DMS 273 (cell line): ENCODE results near the gene PHKA2.
A peak's percentile ranks its signal among the peaks of the same experiment; 100 is the strongest.
"Not testable (repeated sequence)": the region's sequence is repeated elsewhere in the genome, so short reads cannot be mapped to it uniquely, and the experiment has no call there.

Source experiments
- DNase-seq: peaks from one replicate; lab custom pipeline; 2025; ENCODE audit not compliant: unreplicated experiment; lab: John Stamatoyannopoulos, UW

The PHKA2 gene

DNA sequence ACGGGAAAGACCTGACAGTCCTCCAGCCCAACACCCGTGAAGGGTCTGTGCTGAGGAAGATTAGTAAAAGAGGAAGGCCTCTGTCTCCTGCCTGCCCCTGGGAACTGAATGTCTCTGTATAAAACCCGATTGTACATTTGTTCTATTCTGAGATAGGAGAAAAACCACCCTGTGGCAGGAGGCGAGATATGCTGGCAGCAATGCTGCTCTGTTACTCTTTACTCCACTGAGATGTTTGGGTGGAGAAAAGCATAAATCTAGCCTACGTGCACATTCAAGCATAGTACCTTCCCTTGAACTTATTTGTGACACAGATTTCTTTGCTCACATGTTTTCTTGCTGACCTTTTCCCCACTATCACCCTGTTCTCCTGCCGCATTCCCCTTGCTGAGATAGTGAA lies 3.7 kb downstream of the PHKA2 start:
- not testable (repeated sequence) for DNase-seq

DNA sequence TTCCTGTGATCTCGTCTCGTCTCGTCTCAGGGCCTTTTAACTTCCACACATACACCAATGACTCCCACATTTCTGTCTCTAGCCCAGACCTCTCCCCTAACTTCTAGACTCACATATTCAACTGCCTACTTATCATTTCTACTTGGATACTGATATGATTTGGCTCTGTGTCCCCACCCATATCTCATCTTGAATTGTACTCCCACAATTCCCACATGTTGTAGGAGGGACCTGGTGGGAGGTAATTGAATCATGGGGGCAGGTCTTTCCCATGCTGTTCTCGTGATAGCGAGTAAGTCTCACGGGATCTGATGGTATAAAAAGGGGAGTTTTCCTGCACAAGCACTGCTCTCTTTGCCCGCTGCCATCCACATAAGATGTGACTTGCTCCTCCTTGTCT lies 8.9 kb downstream of the PHKA2 start:
- no peak for DNase-seq

DNA sequence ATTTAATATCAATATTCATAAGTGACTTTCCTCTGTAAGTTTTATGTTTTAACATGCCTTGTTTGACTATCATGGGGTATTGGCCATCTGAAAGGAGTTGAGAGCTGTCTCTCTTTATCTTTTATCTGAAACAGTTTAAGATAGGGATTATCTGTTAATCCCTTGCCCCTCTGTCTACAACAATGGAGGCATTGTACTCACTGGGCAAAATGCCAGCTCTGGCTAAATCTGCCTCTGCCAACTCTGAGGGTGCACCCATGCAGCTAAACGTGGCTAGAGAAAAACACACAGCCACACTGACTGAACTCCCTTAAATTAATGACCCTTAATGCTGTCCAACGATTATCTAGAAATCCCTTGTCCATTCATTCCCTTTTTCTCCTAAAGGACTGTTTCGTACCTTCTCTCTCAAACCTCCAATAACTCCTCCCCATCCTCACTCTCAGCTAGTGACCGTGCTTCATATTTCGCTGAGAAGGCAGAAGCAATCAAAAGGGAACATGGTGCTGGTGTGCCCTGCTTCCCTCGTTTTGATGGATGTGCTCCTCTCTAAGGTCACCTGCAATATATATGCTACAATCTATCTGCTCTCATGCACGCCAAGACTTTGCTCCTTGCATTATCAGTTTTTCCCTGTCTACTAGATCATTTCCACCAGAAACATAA lies 10.3 kb downstream of the PHKA2 start:
- DNase-seq, result peak; percentile 13

DNA sequence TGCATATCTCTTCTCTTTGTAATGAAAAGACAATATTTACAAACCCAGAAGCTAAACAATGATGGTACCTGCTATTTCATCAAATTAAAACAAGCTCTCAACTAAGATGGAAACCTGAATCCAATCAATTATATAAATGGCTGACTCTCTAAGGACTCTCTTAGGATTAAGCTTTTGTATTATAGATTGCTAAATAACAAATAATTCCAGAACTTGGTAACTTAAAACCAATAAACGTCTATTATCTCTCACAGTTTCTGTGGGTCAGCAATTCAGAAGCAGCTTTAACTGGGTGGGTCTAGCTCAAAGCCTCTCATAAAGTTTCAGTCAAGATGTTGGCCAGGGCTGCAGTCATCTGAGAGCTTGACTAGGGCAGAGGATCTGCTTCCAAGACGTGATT lies 12.4 kb downstream of the PHKA2 start:
- DNase-seq, result no peak

- no peak for DNase-seq
Measured at GRCh38 chrX:18970465-18970864, 13.4 kb downstream of the PHKA2 start.

GRCh38 chrX:18966624-18967023 lies 17.3 kb downstream of the PHKA2 start:
- DNase-seq, result no peak

- DNase-seq, result no peak
Measured at GRCh38 chrX:18964901-18965300, 19.0 kb downstream of the PHKA2 start.

DNA sequence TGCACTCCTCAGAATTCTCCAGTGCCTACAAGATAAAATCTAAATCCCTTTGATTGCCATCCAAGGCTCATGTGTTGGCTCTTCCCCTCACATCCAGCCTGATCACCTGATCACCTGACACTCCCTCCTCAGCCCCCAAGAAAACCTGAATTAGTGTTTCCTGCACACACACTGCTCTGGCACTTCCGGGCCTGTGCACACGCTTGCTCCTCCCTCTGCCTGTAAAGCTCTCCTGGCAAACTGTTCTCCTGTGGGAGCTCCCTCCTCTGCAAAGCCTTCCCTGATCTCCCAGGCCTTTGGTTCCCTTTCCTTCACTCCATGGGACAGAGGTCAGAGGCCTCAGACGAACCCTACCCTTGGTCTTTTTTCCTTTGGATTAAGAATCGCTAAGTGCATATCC lies 19.9 kb downstream of the PHKA2 start:
- no peak for DNase-seq

DNA sequence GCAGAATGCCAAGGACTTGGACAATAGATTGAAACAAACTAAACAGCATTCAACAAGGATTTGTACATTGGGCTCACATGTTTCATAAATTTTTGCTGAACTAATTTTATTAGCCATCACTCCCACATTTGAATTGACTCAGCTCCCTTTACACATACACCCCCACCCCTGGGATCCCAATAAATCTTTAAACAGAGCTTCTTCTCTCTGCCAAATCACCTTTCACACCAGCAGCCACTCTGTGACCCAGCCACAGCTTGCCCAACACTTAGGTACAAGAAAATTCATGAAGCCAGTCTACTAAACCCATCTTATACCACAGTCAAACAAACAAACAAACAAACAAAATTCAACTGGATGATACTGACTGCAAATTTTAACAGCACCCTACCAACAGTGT lies 21.6 kb downstream of the PHKA2 start:
- no peak for DNase-seq

DNA sequence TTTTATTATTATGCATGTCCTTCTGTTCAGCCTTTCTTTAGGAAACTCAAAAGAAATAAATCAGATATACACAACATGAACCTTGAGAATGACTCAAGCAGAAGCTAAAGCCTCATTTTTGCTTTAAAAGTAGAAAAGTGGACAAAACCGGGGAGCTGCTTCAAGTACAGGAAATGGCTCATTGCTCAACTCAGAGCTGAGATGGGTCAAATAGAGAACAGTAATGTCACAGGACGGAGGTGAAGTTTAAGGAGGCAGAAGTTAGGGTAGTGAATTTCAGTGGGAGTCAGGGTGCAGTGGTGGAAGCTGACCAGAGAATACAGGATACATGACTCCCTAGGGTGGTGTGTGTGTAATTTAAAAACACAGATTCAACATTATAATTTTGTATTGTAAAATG lies 22.2 kb downstream of the PHKA2 start:
- DNase-seq, result no peak

DNA sequence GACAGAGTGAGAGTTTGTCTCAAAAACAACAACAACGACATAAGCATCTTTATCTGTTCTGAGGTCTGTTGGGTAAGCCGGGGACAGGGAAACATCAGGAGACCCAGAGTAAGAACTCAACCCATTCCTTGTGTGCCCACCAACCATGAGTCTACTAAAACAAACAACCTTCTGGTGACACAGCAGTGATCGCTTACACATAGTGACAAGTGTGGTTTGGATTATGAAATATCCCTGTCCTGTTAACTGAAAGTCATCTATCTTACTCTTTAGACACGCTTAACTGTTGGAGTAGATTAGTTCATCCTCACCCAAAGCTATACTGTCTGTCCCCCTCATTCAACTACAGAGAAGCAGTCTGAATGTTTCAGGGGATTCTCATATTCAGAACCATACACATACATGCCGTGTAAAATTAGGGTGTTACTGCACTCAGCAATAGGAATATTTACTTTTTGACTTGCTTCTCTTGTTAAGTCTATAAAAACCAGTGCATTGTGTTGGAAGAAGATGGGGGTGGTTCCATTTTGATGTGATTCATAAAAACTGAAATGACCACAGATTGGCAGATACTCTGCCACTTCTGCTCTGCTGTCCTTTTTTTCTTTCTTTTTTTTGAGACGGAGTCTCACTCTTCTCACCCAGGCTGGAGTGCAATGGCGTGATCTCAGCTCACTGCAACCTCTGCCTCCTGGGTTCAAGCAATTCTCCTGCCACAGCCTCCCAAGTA lies 27.4 kb downstream of the PHKA2 start:
- DNase-seq, result no peak

GRCh38 chrX:18955676-18956075 lies 28.2 kb downstream of the PHKA2 start:
- DNase-seq, result no peak

DNA sequence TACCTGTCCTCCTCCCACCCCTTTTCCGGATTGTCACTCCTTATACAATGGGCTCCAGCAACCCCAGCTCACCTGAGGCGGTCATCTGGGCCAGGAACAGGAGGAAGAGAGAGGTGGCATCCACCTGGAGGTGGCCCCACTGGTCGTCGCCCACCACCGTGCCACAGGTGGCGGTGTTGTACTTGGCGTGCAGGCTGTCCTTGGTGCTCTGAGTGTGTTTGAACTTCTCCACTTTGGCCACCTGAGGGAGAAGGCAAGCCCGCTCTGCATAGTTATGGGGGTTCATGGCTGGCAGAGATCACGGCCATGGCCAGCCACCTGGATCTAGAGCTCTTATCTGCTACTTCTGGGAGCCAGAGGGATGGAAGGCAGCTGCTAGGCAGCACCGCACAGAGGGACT lies 32.9 kb downstream of the PHKA2 start:
- DNase-seq, result no peak

GRCh38 chrX:18949944-18950301 lies 34.0 kb downstream of the PHKA2 start:
- no peak for DNase-seq

DNA sequence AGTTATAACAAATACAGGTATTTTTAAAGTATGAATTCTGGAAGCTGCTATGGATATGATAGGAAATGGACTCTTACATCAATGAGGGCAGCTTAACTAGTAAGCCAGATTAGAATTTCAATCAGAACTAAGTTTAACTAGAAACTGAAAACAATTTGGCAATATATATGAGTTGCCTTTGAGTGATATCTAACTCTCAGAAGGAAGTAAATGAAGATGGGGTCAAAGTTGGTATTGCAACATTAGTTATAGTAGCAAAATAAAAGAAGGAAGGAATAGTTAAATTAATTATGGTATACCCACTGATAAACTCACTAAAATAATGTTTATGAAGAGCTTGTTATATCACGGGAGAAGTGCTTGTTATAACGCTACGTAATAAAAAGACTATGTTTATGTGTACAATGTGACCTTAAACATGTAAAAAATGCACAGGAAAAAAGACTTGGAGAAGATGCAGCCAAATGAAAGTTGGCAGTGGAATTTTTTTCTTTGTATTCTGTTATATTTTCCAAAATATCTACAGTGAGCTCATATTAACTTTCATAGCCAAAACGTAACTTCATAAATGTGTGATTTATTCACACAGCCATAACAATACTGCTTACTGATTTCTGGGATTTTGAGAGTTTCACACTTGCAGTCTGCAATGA lies 34.5 kb downstream of the PHKA2 start:
- no peak for DNase-seq

- no peak for DNase-seq
Measured at GRCh38 chrX:18946611-18947010, 37.3 kb downstream of the PHKA2 start.

- DNase-seq, result no peak
Measured at GRCh38 chrX:18946157-18946556, 37.8 kb downstream of the PHKA2 start.

DNA sequence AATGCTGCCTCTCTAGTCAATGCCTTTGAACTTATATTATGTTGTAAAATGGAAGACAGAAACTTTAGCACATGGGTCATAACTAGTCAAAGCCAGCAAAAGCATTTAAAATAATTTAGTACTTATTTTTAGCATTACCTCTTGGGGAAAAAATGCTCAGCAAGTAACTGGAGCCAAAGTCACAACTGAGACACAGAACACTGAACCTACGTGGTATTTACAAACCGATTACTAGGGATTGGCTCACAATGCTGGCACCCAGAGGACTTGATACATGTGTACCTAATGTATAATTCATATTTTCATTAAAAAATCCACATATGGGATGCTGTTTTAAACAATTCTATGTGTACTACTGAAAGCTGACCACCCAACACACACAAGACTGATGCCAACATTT lies 38.4 kb downstream of the PHKA2 start:
- DNase-seq, result no peak

DNA sequence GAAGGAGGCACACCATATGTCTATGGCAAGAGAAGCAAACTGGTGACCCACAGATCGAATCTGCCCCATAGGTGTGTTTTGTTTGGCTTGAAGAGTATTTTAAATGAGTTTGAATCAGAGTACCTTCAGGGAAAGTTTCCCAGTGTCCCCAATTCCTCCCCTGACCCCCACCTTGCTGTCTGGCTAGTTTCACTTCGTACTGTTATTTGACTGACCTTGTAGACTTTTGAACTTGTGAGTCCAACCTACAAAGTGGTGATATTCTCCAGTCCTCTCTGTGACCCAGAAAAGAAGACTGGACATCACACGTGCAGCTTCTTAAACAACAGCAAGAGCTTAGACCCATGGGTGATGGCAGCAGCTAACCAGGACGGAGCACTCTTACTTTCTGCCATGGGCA lies 39.4 kb downstream of the PHKA2 start:
- DNase-seq, result no peak

- no peak for DNase-seq
Measured at GRCh38 chrX:18941896-18942295, 42.0 kb downstream of the PHKA2 start.

- peak; percentile 30 for DNase-seq
Measured at GRCh38 chrX:18938710-18939109, 45.2 kb downstream of the PHKA2 start.

GRCh38 chrX:18937173-18937572 lies 46.7 kb downstream of the PHKA2 start:
- no peak for DNase-seq
